H9 (cell line): ENCODE measurements around the gene LPP. TPM values are rescaled to one million over a fixed set of nuclear protein-coding genes. Genes with fewer than 3 reads are reported as not detected.

Source experiments
- DNase-seq: peaks from one replicate; pipeline ENCODE4 v3.0.0-alpha.2; 2017
- H2AFZ ChIP-seq: one replicate; pipeline ENCODE4 v1.6.1; 2013; ENCODE audit warnings: mild to moderate bottlenecking, low read length, control low read depth, moderate library complexity
- H2AK5ac ChIP-seq: 2 replicates; pipeline ENCODE4 v1.6.1; 2013; ENCODE audit warnings: low read length, control low read depth, mixed read lengths; ENCODE audit not compliant: insufficient read length
- H2BK120ac ChIP-seq: one replicate; pipeline ENCODE4 v1.6.1; 2013; ENCODE audit warnings: low read depth, mild to moderate bottlenecking, low read length, control low read depth, inconsistent platforms; ENCODE audit not compliant: poor library complexity, severe bottlenecking
- H2BK12ac ChIP-seq: 2 replicates; pipeline ENCODE4 v1.6.1; 2013; ENCODE audit warnings: low read length, control low read depth, mixed read lengths, low read depth; ENCODE audit not compliant: insufficient read length
- H2BK15ac ChIP-seq: 2 replicates; pipeline ENCODE4 v1.6.1; 2013; ENCODE audit warnings: low read depth, low read length, control low read depth
- H2BK20ac ChIP-seq: one replicate; pipeline ENCODE4 v1.6.1; 2013; ENCODE audit warnings: low read depth, mild to moderate bottlenecking, low read length, control low read depth, inconsistent platforms; ENCODE audit not compliant: poor library complexity, severe bottlenecking
- H2BK5ac ChIP-seq: 2 replicates; pipeline ENCODE4 v1.6.1; 2013; ENCODE audit warnings: low read length, control low read depth, mixed read lengths; ENCODE audit not compliant: insufficient read length
- H3K14ac ChIP-seq: 2 replicates; pipeline ENCODE4 v1.6.1; 2013; ENCODE audit warnings: low read length, control low read depth; ENCODE audit not compliant: insufficient read depth
- H3K18ac ChIP-seq: 2 replicates; pipeline ENCODE4 v1.6.1; 2013; ENCODE audit warnings: low read depth, mild to moderate bottlenecking, mixed read lengths, low read length, control low read depth; ENCODE audit not compliant: insufficient read length
- H3K23ac ChIP-seq: 2 replicates; pipeline ENCODE4 v1.6.1; 2013; ENCODE audit warnings: low read length, control low read depth, mixed read lengths, low read depth; ENCODE audit not compliant: insufficient read length
- H3K23me2 ChIP-seq: 2 replicates; pipeline ENCODE4 v1.6.1; 2013; ENCODE audit warnings: low read depth, mild to moderate bottlenecking, mixed read lengths, low read length, control low read depth; ENCODE audit not compliant: insufficient read length, poor library complexity, severe bottlenecking
- H3K27ac ChIP-seq: 2 replicates; pipeline ENCODE4 v1.5.1; 2013; ENCODE audit warnings: low read length, control low read depth, mixed read lengths, low read depth; ENCODE audit not compliant: insufficient read length
- H3K27me3 ChIP-seq: 2 replicates; pipeline ENCODE4 v1.6.1; 2013; ENCODE audit warnings: low read length, control low read depth, inconsistent platforms; ENCODE audit not compliant: insufficient read depth
- H3K4ac ChIP-seq: 2 replicates; pipeline ENCODE4 v1.6.1; 2013; ENCODE audit warnings: low read depth, mild to moderate bottlenecking, control low read depth, inconsistent platforms, low read length, moderate library complexity
- H3K4me1 ChIP-seq: 2 replicates; pipeline ENCODE4 v1.6.1; 2013; ENCODE audit warnings: low read length, control low read depth, inconsistent platforms; ENCODE audit not compliant: insufficient read depth
- H3K4me2 ChIP-seq: 2 replicates; pipeline ENCODE4 v1.6.1; 2013; ENCODE audit warnings: low read length, control low read depth, mixed read lengths; ENCODE audit not compliant: insufficient read length, insufficient read depth
- H3K56ac ChIP-seq: 2 replicates; pipeline ENCODE4 v1.6.1; 2013; ENCODE audit warnings: low read depth, mild to moderate bottlenecking, mixed read lengths, low read length, control low read depth; ENCODE audit not compliant: insufficient read length
- H3K79me1 ChIP-seq: 2 replicates; pipeline ENCODE4 v1.6.1; 2013; ENCODE audit warnings: low read depth, mild to moderate bottlenecking, moderate library complexity, low read length, control low read depth, inconsistent platforms; ENCODE audit not compliant: insufficient read depth, poor library complexity, severe bottlenecking
- H3K79me2 ChIP-seq: 2 replicates; pipeline ENCODE4 v1.6.1; 2013; ENCODE audit warnings: low read length, control low read depth, inconsistent platforms; ENCODE audit not compliant: insufficient read depth
- H3K9ac ChIP-seq: 2 replicates; pipeline ENCODE4 v1.6.1; 2013; ENCODE audit warnings: low read length, control low read depth, mixed read lengths; ENCODE audit not compliant: insufficient read length; ENCODE audit errors: extremely low read depth
- H3K9me3 ChIP-seq: one replicate; pipeline ENCODE4 v1.6.1; 2013; ENCODE audit warnings: low read depth, low read length, inconsistent platforms; ENCODE audit not compliant: control insufficient read depth
- H3T11ph ChIP-seq: one replicate; pipeline ENCODE4 v1.6.1; 2013; ENCODE audit warnings: mild to moderate bottlenecking, low read length, control low read depth, inconsistent platforms
- H4K20me1 ChIP-seq: one replicate; pipeline ENCODE4 v1.6.1; 2013; ENCODE audit not compliant: control insufficient read depth, insufficient read length, insufficient read depth
- H4K5ac ChIP-seq: 2 replicates; pipeline ENCODE4 v1.6.1; 2013; ENCODE audit warnings: low read depth, mild to moderate bottlenecking, mixed read lengths, low read length, control low read depth; ENCODE audit not compliant: insufficient read length
- H4K8ac ChIP-seq: replicated peaks from 2 replicates; pipeline ENCODE4 v1.6.1; 2013; ENCODE audit warnings: low read length, control low read depth, mixed read lengths, low read depth; ENCODE audit not compliant: insufficient read length
- H4K91ac ChIP-seq: 2 replicates; pipeline ENCODE4 v1.6.1; 2013; ENCODE audit warnings: low read depth, mild to moderate bottlenecking, moderate library complexity, mixed read lengths, low read length, control low read depth; ENCODE audit not compliant: insufficient read length
- H3K27ac Mint-ChIP-seq, 3 experiments: 2 replicates in 2 of 3; 3 replicates in 1 of 3; pipeline ENCODE4 v1.8.0; 2020 to 2021; ENCODE audit warnings: mixed read lengths in 3 of 3, mild to moderate bottlenecking in 1 of 3, moderate library complexity in 1 of 3
- H3K27me3 Mint-ChIP-seq: 2 replicates; pipeline ENCODE4 v1.8.0; 2021; ENCODE audit warnings: low read depth, mild to moderate bottlenecking, moderate library complexity, mixed read lengths
- H3K36me3 Mint-ChIP-seq, 3 experiments: 2 replicates in 2 of 3; 3 replicates in 1 of 3; pipeline ENCODE4 v1.8.0; 2020 to 2021; ENCODE audit warnings: low read depth in 3 of 3, mixed read lengths in 3 of 3; ENCODE audit not compliant: insufficient read depth in 1 of 3
- H3K4me1 Mint-ChIP-seq, 2 experiments: 2 replicates each; pipeline ENCODE4 v1.8.0; 2020; ENCODE audit warnings: mixed read lengths in 2 of 2
- H3K4me3 Mint-ChIP-seq, 2 experiments: 2 replicates in 1 of 2; 3 replicates in 1 of 2; pipeline ENCODE4 v1.8.0; 2020 to 2021; ENCODE audit warnings: mild to moderate bottlenecking in 2 of 2, mixed read lengths in 2 of 2, moderate library complexity in 1 of 2
- H3K9me3 Mint-ChIP-seq, 2 experiments: 2 replicates in 1 of 2; 3 replicates in 1 of 2; pipeline ENCODE4 v1.8.0; 2020; ENCODE audit warnings: mild to moderate bottlenecking in 2 of 2, mixed read lengths in 2 of 2, moderate library complexity in 1 of 2
- WGBS: extraction: QIAGEN DNeasy Blood & Tissue Kit; methylation state at CpG from one replicate; pipeline ENCODE4 v1.1.7; 2013; ENCODE audit warnings: missing lambda C conversion rate, low lambda C conversion rate, mixed read lengths; ENCODE audit not compliant: insufficient read length; ENCODE audit errors: extremely low coverage; 5-methylcytosine and 5-hydroxymethylcytosine counted together
- total RNA-seq: library from RNA; stranded (reverse); gene quantifications from 2 replicates; pipeline ENCODE4 v1.2.1, GENCODE V29; 2021
- TF ChIP-seq, protein P1 (sequence below): fragments of 200-600 bp; sonication (generic); conservative IDR thresholded peaks from 3 replicates; pipeline ENCODE4 v1.8.0; 2021; ENCODE audit warnings: antibody characterized with exemption, mild to moderate bottlenecking

Gene LPP
- total RNA-seq, 1 experiment from 2014 or later = 64.6 TPM

DNA sequence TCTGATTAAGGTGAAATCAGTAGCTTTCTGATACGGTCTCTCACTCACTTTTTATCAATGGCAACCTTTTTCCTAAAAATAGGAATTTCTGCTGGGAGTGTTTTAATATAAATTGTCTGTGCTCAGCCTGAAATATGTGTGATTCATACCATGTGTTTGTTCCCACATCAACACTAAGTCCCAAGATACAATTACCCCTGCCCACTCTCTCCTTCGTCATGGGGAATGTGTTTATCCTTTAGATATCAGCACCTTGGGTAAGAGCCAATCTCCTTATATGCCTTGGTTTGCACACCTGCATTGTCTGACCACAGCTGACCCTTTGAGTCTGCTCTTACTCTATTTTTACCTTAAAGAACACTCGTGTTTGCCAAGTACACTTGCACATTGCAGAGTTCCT, 356.4 kb downstream of the LPP start:
- no peaks in the 10 kb centered on the region for H3K23me2 ChIP-seq
- H3K18ac ChIP-seq = no peak overlapping the region
- no peak overlapping the region for H3K9ac ChIP-seq
- Mint-ChIP-seq H3K4me1 (peaks cover 27 to 34% of the 10 kb centered on the region in 2 experiments), H3K4me3 (no peak overlapping the region), H3K27ac (peak overlapping the region in 1 of 3 experiments; percentile 40; a peak in 1 of 7 replicates), H3K27me3 (no peaks in the 10 kb centered on the region), H3K9me3 (no peaks in the 10 kb centered on the region), H3K36me3 (no peaks in the 10 kb centered on the region)
- no peaks in the 10 kb centered on the region for H3K9me3 ChIP-seq
- DNase-seq = no peak
- H3K27me3 ChIP-seq = no peaks in the 10 kb centered on the region
- H3K4ac ChIP-seq = no peak overlapping the region
- H2AK5ac ChIP-seq = no peak overlapping the region
- H3T11ph ChIP-seq = no peak overlapping the region
- H3K27ac ChIP-seq = no peak overlapping the region
- H2BK120ac ChIP-seq = no peak overlapping the region
- H3K14ac ChIP-seq = no peak overlapping the region
- H2AFZ ChIP-seq = no peak overlapping the region
- no peaks in the 10 kb centered on the region for H4K20me1 ChIP-seq
- no peak overlapping the region for H2BK20ac ChIP-seq
- H2BK5ac ChIP-seq = no peak overlapping the region
- H3K79me1 ChIP-seq = no peaks in the 10 kb centered on the region
- no peak overlapping the region for H4K91ac ChIP-seq
- no peak overlapping the region for H2BK12ac ChIP-seq
- H3K56ac ChIP-seq = no peak overlapping the region
- no peak overlapping the region for H3K23ac ChIP-seq
- H4K8ac ChIP-seq = no peak overlapping the region
- no CpG with 5 or more reads among the region's 3 CpGs for WGBS
- no peak overlapping the region for H2BK15ac ChIP-seq
- TF ChIP-seq, protein P1, sequence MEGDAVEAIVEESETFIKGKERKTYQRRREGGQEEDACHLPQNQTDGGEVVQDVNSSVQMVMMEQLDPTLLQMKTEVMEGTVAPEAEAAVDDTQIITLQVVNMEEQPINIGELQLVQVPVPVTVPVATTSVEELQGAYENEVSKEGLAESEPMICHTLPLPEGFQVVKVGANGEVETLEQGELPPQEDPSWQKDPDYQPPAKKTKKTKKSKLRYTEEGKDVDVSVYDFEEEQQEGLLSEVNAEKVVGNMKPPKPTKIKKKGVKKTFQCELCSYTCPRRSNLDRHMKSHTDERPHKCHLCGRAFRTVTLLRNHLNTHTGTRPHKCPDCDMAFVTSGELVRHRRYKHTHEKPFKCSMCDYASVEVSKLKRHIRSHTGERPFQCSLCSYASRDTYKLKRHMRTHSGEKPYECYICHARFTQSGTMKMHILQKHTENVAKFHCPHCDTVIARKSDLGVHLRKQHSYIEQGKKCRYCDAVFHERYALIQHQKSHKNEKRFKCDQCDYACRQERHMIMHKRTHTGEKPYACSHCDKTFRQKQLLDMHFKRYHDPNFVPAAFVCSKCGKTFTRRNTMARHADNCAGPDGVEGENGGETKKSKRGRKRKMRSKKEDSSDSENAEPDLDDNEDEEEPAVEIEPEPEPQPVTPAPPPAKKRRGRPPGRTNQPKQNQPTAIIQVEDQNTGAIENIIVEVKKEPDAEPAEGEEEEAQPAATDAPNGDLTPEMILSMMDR = no peak
- H3K4me1 ChIP-seq = no peaks in the 10 kb centered on the region; the same call in 1 of the 2 replicates
- no peaks in the 10 kb centered on the region for H3K79me2 ChIP-seq
- H3K4me2 ChIP-seq = no peak overlapping the region
- no peak overlapping the region for H4K5ac ChIP-seq
